Measurements from ENCODE around the gene OSBPL5.

DNA sequence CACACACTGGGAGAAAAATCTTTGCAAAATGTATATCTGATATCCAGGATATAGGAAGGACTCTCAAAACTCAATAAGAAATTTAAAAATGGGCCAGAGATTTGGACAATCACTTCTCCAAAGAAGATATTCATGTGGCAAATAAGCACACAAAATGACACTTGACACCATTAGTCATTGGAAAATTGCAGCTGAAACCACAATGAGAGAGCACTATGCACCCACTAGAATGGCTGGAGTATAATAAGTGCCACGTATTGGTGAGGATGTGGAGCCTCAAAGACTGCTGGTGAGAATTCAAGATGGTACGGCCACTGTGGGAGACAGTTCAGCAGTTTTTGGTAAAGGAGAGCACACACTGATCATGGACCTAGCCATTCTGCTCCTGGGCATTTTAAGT lies 12.8 kb upstream of the OSBPL5 start:
- TF ChIP-seq POLR2A (IDR thresholded peaks at IDR 0.05) (no peak), CTCF (IDR thresholded peaks at IDR 0.05) (no peak), POLR2AphosphoS5 (IDR thresholded peaks at IDR 0.05) (no peak), EP300 (IDR thresholded peaks at IDR 0.05; ENCODE audit: low read depth) (no peak)
